ENCODE measurements around the gene PEX10.
"Not testable (repeated sequence)": the region's sequence is repeated elsewhere in the genome, so short reads cannot be mapped to it uniquely, and the experiment has no call there.

PEX10 gene

GRCh38 chr1:2442661-2443060 is 30.3 kb upstream of the PEX10 start:
- DNase-seq, result no peak

GRCh38 chr1:2441746-2442145 is 29.4 kb upstream of the PEX10 start:
- DNase-seq, result no peak

GRCh38 chr1:2440346-2440745 is 28.0 kb upstream of the PEX10 start:
- not testable (repeated sequence) for DNase-seq

DNA sequence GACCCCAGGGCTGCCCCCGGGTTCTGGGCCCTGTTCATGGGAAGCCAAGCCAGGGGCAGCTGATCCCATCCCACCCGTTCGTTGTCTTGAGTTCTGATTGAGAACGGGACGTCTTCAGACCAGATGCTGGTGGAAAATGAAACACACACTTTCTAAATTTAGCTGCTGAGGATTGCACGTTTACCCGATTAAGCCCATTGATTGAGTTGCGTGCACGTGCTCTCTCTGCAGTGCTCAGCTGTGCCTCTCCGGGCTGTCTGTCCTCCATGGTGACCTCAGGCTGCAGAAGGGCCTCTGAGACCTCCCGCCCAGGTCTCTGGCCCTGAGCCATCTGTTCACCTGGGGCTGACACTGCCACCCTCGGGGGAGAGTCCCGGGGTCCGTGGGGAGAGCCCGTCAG is 27.0 kb upstream of the PEX10 start:
- DNase-seq, result no peak

- no peak for DNase-seq
These were observed 26.3 kb upstream of the PEX10 start for GRCh38 chr1:2438641-2439040.

DNA sequence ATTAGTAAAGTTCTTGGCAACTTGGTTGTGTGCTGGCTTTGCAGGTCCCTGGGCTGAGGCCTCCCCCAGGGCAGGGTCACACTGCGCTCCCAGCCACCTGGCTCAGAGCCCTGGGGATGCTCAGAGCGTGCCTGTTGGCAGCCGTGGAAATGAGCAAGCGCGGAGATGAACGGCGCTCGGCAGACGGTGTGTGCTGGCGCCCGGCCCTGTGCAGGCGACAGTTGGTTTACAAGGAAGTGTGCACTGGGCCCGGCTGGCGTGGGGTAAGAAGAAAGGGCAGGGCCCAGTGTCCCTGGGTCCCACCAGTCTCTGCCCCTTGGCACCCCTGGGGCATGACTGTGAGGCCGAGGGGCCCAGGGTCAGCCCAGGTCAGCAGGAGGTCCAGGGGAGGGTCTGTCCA is 25.7 kb upstream of the PEX10 start:
- DNase-seq, result no peak

GRCh38 chr1:2437617-2438016 is 25.3 kb upstream of the PEX10 start:
- no peak for DNase-seq

- no peak for DNase-seq
These were observed 24.5 kb upstream of the PEX10 start for GRCh38 chr1:2436876-2437275.

GRCh38 chr1:2435746-2436355 is 23.5 kb upstream of the PEX10 start:
- no peak for DNase-seq

GRCh38 chr1:2435091-2435490 is 22.7 kb upstream of the PEX10 start:
- DNase-seq, result no peak

- no peak for DNase-seq
These were observed 21.7 kb upstream of the PEX10 start for GRCh38 chr1:2433936-2434655.

- no peak for DNase-seq
These were observed 20.8 kb upstream of the PEX10 start for GRCh38 chr1:2433196-2433595.

GRCh38 chr1:2432441-2432844 is 20.1 kb upstream of the PEX10 start:
- DNase-seq, result no peak

DNA sequence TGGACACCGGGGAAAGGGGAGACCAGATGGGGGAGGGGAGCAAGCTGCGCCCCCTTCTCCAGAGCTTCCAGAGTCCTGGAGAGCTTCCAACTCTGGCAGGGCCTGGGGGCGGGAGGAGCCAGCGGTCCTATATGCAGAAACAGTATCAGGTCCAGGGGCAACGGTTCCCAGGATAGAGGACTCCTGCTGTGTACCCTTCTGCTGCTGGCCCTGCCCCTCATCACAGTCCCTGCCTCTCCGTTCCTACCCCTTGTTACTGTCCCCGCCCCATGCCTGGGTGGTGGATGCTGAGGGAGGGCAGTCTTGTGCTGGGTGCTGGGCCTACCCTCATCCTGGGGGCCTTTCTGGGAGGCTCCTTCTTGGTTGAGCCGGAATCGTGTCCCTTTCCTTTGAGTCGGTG is 19.2 kb upstream of the PEX10 start:
- DNase-seq, result no peak

DNA sequence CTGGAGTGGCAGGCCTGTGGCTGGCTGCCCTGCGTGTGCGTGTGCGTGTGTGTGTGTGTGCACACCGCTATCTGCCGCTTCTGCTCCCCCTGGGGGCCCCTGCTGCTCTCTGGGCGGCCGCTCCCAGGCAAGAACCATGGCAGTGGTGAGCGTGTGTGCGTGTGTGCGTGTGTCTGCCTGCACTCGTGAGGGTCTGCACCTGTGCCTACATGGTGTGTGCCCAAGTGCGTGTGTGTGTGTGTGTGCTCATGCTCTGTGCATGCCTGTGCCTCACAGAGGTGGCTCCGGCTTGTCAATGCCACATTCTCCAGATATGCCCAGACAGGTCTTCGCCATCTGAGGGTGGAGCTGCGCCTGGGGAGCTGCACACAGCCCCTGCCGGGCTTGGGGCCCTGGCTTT is 18.7 kb upstream of the PEX10 start:
- no peak for DNase-seq

DNA sequence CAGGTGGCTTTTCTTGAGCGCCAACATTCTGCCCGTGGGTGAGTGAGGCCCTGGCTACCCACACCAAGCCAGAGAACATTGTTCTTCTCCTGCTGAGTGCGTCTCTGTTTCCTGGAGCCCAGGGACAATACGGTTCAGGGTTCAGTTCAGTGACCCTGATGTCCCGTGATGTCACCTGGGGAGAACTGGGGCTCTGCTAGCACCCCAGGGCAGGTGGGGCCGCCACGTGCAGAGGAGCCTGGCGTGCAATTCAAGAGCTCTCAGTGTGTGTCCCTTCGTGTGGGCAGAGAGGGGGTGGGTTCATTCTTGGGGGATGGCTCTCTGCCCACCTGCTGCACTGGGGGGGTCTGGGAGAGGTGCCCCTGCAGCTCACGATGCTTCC is 18.2 kb upstream of the PEX10 start:
- DNase-seq, result no peak

DNA sequence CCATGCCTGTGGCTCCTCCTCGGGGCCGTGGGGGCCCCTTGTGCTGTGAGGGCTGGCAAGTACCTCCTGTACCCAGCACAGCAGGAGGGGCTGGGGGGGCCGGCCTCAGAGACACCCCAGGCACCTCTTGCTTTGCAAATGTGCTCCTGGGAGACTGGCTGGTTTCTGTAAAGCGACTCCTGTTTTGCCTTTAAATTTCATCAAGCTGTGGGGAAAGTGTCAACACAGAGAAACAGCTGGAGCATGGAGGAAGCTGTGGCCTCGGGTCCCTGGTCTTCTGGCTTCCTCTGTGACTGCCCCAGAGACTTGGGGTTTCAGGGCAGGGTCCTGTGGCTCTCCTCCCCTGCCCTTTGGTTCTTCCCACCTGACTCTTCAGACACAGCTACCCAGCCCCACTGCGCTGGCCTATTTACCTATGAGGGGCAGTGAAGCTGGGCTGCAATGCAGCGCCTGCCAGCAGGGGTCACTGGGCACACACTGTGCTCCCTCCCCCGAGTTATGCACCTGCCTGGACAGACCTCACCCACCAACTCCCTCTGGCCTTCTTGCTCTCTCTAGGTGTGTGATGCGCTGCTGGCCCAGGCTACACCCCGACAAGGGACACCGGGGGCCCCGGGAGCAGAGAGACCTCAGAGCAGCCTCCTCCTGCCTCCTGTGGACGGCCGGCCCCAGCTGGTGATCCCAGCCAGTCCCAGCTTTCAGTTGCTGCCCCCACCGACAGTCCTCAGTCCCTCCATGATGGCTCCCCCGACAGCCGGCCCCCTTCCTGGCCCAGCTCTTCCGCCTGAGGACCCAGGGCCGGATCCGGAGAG is 17.6 kb upstream of the PEX10 start:
- no peak for DNase-seq

DNA sequence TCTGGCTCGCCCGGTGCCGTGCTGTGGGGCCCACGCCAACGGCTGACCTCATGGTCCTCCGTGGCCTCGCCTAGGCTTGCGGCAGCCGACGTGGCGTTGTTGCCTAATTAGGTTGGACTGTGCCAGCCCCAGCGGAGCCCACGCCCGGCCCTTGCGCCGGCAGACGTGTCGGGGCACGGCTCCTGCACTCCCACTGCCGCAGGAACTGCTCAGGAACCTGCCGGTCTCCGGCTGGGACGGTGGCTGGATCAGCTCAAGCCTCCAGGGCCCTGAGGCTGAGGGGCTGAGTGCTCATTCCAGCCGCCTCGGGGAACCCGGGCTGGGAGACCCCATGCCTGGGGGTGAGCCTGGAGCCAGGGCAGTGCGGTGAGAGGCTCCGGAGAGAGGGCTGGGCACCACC is 16.1 kb upstream of the PEX10 start:
- DNase-seq, result no peak

GRCh38 chr1:2427976-2428375 is 15.6 kb upstream of the PEX10 start:
- no peak for DNase-seq

DNA sequence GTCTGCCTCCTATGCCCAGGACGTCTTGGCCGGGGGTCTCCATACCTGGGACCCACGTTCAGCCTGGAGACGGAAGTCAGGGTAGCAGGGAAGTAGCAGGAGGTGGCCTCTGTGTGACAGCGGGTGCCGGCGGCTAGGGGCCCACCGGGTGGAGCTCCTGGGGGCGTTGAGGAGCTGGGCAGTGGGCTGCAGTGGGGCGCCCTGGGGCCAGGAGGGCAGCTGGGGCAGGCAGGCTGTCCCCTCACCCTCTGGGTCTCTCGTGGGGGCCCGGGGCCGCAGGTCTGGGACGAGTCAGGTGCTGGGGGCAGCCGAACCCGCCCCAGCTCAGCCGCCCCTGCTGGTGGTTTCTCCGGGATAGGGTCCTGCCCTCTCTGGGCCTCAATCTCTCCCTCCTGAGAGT is 14.7 kb upstream of the PEX10 start:
- no peak for DNase-seq

DNA sequence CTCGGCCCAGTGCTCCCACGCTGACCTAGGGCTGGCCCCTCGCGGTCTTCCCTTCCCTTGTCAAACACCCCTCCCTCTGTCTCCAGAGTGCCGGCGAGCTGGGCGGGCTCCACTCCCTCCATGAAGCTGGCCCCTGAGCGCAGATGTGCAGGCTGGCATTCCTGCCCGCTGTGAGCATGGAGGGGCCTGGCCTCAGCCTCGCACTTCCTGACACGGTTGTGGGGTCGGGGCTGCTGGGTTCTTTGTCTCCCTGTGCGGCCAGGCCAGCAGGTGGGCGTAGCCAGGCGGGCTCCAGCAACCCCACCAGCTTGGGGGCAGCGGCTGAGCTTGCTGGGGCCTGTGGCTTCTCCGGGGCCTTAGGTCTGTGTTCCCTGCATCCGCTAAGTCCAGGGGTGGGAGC is 14.2 kb upstream of the PEX10 start:
- DNase-seq, result no peak

DNA sequence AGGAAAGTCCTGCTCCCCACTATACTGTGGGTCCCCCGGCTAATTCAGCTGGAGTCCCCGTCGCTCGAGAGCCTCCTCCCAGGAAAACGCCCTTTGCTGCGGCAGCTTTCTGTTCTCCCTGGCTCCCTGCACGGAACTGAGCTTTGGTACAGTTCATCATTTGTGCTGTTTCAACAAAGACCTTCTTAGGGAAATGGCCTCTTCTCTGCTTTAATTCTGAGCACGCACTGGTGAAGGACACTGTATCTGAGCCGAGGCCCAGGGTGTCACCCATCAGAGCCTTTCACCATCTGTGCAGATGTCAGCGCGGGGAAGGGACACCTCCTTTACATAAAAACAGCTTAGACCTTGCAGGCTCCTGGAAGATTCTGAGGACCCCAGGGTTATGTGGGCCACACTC is 13.5 kb upstream of the PEX10 start:
- no peak for DNase-seq

GRCh38 chr1:2422523-2422922 is 10.2 kb upstream of the PEX10 start:
- DNase-seq, result no peak

- DNase-seq, result no peak
These were observed 7.1 kb upstream of the PEX10 start for GRCh38 chr1:2419416-2419815.

Data from GF-D8 (cell line).